ENCODE measurements around the gene SMYD3. TPM values are rescaled to one million over a fixed set of nuclear protein-coding genes. Genes with fewer than 3 reads are reported as not detected.
"Not testable (repeated sequence)": the region's sequence is repeated elsewhere in the genome, so short reads cannot be mapped to it uniquely, and the experiment has no call there.

Gene SMYD3
- total RNA-seq, 4 donors from 2014 or later: 7.6 to 26.3 (median 13.4) TPM

GRCh38 chr1:245825128-245825901, 681.8 kb downstream of the SMYD3 start:
- ATAC-seq (ENCODE audit: low FRiP score) (no peak), DNase-seq (ENCODE audit: low spot score) (no peak)
- TF ChIP-seq, protein P1, sequence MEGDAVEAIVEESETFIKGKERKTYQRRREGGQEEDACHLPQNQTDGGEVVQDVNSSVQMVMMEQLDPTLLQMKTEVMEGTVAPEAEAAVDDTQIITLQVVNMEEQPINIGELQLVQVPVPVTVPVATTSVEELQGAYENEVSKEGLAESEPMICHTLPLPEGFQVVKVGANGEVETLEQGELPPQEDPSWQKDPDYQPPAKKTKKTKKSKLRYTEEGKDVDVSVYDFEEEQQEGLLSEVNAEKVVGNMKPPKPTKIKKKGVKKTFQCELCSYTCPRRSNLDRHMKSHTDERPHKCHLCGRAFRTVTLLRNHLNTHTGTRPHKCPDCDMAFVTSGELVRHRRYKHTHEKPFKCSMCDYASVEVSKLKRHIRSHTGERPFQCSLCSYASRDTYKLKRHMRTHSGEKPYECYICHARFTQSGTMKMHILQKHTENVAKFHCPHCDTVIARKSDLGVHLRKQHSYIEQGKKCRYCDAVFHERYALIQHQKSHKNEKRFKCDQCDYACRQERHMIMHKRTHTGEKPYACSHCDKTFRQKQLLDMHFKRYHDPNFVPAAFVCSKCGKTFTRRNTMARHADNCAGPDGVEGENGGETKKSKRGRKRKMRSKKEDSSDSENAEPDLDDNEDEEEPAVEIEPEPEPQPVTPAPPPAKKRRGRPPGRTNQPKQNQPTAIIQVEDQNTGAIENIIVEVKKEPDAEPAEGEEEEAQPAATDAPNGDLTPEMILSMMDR (IDR thresholded peaks at IDR 0.05): no peak

GRCh38 chr1:245823408-245824147, 683.5 kb downstream of the SMYD3 start:
- DNase-seq (ENCODE audit: low spot score): no peak
- TF ChIP-seq, protein P1 (IDR thresholded peaks at IDR 0.05): no peak
- ATAC-seq (ENCODE audit: low FRiP score): no peak

DNA sequence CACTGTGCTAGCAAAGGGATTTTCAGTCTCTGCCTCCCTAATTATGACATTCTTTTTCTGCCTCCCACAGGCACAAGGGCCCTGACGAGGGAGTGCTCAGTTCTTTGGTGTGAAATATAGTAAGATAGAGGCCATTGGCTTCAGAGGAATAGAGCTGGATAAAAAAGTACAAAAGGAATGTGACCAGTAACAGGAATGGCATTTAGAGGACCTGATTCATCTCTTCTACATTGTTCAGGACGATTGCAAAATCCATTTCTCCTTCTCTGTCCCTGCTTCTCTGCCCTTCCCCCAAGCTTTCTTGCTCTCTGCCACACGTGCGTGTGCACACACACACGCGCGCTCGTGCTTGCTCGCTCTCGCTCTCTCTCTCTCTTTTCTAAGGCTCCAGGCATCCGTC, 684.1 kb downstream of the SMYD3 start:
- TF ChIP-seq, protein P1 (IDR thresholded peaks at IDR 0.05): no peak
- no peak for ATAC-seq (ENCODE audit: low FRiP score)
- no peak for DNase-seq (ENCODE audit: low spot score)

DNA sequence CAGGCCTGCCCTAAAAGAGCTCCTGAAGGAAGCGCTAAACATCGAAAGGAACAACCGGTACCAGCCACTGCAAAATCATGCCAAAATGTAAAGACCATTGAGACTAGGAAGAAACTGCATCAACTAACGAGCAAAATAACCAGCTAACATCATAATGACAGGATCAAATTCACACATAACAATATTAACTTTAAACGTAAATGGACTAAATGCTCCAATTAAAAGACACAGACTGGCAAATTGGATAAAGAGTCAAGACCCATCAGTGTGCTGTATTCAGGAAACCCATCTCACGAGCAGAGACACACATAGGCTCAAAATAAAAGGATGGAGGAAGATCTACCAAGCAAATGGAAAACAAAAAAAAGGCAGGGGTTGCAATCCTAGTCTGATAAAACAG, 688.7 kb downstream of the SMYD3 start:
- not testable (repeated sequence) for ATAC-seq (ENCODE audit: low FRiP score); DNase-seq (ENCODE audit: low spot score)

DNA sequence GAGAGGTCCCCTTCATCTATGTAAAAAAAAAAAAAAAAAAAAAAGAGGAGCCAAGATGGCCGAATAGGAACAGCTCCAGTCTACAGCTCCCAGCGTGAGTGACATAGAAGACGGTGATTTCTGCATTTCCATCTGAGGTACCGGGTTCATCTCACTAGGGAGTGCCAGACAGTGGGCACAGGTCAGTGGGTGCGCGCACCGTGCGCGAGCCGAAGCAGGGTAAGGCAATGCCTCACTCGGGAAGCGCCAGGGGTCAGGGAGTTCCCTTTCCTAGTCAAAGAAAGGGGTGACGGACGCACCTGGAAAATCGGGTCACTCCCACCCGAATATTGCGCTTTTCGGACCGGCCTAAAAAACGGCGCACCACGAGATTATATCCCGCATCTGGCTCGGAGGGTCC, 690.6 kb downstream of the SMYD3 start:
- DNase-seq (ENCODE audit: low spot score); ATAC-seq (ENCODE audit: low FRiP score): not testable (repeated sequence)

DNA sequence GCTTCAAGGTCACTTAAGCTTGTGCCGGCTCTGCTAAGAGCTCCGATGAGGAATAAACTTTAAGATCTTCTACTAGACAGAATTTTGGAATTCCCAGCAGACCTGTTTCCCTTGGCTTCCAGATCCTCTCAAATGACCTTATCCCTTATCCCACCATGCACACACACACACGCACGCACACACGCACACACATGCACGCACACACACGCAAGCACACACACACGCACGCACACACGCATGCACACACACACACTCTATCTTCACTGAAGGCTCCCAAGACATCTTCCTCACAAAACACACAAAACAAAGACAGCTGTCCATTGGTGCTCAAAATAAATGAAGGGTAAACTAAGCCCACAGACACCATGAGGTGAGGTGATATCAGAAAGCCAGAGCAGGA, 692.4 kb downstream of the SMYD3 start:
- no peak for ATAC-seq (ENCODE audit: low FRiP score)
- TF ChIP-seq, protein P1 (IDR thresholded peaks at IDR 0.05): no peak
- no peak for DNase-seq (ENCODE audit: low spot score)

DNA sequence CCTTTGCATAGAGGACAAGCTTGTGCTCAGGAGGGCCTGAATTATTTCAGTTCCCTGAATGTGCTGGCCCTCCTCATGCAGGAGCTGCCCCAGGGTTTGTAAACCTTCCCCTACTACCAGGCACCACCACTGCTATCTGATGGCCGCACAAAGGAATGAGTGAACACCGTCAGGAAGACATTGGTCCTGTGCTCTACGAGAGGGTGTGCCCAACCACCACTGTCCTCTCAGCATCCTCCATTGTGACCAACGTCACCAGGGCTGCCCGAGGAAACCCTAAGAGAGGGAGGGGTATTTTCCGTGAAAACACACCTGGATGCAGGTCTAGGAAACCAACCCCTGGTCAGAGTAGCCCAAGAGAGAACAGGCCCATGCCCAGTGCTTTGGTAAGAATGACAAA, 694.8 kb downstream of the SMYD3 start:
- no peak for ATAC-seq (ENCODE audit: low FRiP score)
- DNase-seq (ENCODE audit: low spot score): no peak
- TF ChIP-seq, protein P1 (IDR thresholded peaks at IDR 0.05): no peak

- TF ChIP-seq, protein P1 (IDR thresholded peaks at IDR 0.05): no peak
- ATAC-seq (ENCODE audit: low FRiP score) (no peak), DNase-seq (ENCODE audit: low spot score) (no peak)
These were observed 696.2 kb downstream of the SMYD3 start for GRCh38 chr1:245810789-245811337.

All from omental fat pad (tissue), 4 donors.